ENCODE results near the gene NFX1.

The NFX1 gene

DNA sequence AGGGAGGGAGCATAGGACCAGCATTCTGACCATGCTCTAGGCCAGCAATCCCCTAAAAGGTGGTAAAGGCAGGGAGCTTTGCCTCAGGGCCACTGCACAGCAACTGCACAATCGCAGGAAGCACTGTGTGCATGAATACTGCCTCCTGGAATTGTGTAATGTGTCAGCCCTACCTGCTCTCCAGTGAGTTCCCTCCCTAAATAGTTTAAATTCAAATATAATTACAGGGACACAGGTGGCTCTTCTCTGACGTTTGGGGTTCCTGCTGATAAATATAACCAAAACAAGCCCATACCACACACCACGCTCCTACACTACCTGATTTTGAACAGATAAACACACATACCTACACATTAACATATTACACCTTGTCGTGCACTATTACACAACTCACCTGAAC, 34.8 kb upstream of the NFX1 start:
- DNase-seq (ENCODE audit: low read depth) = no peak
- H3K4me3 ChIP-seq (ENCODE audit: control insufficient read depth, low read depth, low read length) = no peak overlapping the region
- TF ChIP-seq, protein P1, sequence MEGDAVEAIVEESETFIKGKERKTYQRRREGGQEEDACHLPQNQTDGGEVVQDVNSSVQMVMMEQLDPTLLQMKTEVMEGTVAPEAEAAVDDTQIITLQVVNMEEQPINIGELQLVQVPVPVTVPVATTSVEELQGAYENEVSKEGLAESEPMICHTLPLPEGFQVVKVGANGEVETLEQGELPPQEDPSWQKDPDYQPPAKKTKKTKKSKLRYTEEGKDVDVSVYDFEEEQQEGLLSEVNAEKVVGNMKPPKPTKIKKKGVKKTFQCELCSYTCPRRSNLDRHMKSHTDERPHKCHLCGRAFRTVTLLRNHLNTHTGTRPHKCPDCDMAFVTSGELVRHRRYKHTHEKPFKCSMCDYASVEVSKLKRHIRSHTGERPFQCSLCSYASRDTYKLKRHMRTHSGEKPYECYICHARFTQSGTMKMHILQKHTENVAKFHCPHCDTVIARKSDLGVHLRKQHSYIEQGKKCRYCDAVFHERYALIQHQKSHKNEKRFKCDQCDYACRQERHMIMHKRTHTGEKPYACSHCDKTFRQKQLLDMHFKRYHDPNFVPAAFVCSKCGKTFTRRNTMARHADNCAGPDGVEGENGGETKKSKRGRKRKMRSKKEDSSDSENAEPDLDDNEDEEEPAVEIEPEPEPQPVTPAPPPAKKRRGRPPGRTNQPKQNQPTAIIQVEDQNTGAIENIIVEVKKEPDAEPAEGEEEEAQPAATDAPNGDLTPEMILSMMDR (IDR thresholded peaks at IDR 0.05; ENCODE audit: control insufficient read depth, insufficient read depth, low read depth, low read length, missing control alignments) = no peak

DNA sequence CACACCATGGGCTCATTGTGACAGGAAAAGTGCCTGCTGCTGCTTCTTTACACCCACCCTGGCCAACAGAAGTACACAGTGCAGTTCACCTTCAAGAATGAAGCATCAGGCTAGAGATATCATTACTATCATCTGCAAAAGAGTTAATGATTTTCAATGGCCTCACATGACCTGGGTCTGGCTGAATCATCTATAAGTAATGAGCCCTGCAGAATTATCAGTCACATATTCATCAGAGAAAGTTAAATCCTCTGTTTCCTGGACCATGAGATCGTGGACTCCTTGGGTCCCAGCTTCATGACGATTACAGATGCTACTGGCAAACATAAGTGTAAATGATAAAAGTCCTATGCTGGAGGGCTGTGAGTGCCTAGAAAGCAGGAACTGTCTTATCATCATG, 34.1 kb upstream of the NFX1 start:
- no peak for DNase-seq (ENCODE audit: low read depth)
- TF ChIP-seq, protein P1 (IDR thresholded peaks at IDR 0.05; ENCODE audit: control insufficient read depth, insufficient read depth, low read depth, low read length, missing control alignments) = no peak
- H3K4me3 ChIP-seq (ENCODE audit: control insufficient read depth, low read depth, low read length) = no peak overlapping the region

DNA sequence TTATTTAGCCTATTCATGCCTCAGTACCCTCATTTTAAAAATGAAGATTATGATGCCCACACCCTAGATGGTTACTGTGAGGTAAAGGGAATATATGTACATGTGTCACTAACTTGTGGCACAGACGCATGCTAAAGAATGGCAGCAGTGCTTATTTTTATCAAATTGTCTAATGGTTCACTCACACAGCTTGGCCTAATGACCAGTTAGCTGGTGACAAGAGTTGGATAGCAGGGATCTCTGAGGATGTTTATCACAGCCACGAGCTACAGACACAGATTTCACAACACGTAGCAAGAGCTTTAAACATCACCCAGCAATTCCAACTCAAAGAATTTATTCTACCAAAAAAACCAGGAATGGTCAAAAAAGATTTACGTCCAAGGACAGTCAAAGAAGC, 33.0 kb upstream of the NFX1 start:
- no peak for DNase-seq (ENCODE audit: low read depth)
- H3K4me3 ChIP-seq (ENCODE audit: control insufficient read depth, low read depth, low read length) = no peak overlapping the region
- TF ChIP-seq, protein P1 (IDR thresholded peaks at IDR 0.05; ENCODE audit: control insufficient read depth, insufficient read depth, low read depth, low read length, missing control alignments) = no peak

DNA sequence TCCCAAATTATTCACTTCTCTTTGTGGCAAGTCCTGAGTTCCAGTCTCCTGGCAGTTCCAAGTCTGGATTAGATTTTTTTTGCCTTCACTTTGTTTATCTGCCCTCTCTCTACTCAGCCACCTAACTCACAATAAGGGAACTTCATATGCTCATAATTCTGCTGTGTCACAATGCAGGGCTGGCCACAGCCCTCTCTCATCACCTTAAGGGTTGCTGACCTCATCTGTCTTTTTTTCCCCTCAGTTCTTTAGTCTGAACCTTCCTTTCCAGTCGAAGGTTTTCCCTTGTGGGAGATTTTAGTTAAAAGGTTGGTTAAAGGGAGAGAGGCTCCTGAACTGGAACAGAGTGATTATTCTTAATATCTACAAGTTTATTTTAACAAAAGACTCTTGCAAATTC, 29.9 kb upstream of the NFX1 start:
- H3K4me3 ChIP-seq (ENCODE audit: control insufficient read depth, low read depth, low read length) = no peak overlapping the region
- TF ChIP-seq, protein P1 (IDR thresholded peaks at IDR 0.05; ENCODE audit: control insufficient read depth, insufficient read depth, low read depth, low read length, missing control alignments) = no peak
- DNase-seq (ENCODE audit: low read depth) = no peak

DNA sequence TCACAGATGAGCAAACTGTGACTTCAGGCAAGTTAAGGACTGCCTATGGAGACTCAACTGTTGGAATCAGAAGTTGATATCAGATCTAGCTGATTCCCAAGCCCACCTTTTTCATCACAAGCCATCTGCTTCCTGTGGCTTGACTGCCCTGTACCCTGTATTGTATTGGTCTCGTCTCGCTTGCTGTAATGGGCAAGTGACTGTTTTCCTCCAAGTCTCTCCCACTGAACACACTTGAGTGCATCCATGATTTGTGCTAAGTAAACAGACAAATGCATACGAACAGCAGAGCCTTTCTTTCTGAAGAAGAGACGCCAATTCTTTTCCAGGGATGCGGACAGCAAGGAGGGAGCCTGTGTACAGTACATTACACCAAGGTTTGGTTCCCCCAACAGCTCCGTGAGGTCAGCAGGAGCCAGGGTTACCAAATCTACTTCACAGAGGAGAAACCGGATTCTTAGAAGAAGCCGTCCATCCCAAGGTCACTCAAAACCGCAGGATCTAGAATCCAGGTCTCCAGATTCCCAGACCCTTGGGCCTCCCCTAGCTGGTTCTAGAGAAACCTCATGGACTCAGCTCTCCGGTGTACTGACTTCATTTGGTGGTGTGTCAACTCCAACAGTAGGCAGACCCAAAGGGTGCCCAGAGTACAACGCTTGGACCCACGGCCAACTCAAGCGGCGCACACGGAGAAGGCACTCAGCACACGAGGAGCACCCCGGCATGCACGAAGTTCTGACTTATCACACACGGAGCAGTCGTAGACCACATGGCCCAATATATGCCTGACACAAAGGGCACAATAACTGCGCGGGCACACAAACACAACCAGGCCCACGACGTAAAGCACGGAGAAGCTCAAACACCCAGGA, 26.9 kb upstream of the NFX1 start:
- TF ChIP-seq, protein P1 (IDR thresholded peaks at IDR 0.05; ENCODE audit: control insufficient read depth, insufficient read depth, low read depth, low read length, missing control alignments) = no peak
- DNase-seq (ENCODE audit: low read depth) = no peak

DNA sequence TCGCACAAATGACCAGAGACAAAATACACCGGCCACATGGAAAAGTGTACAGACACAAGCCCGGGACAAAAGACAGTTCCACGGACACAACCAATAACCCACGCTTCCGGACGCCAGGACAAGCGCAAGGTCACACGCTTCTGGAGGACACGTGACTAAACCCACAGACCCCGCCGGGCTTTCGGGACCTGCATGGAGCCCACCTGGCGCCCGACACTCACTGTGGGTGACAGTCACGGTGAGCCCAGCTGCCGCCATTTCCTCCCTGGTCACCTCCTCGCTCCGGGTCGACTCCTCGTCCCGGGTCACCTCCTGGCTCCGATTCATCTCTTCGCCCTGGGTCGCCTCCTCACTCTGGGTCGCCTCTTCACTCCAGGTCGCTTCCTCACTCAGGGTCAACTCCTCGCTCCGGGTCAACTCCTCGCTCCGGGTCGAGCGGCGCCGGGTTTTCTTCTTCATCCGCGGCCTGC, 26.3 kb upstream of the NFX1 start:
- no peak for DNase-seq (ENCODE audit: low read depth)
- TF ChIP-seq, protein P1 (IDR thresholded peaks at IDR 0.05; ENCODE audit: control insufficient read depth, insufficient read depth, low read depth, low read length, missing control alignments) = no peak
- H3K4me3 ChIP-seq (ENCODE audit: control insufficient read depth, low read depth, low read length) = peak overlapping the region; percentile 84

More for the DNA sequence above, 26.9 kb upstream of the NFX1 start:
- H3K4me3 ChIP-seq (ENCODE audit: control insufficient read depth, low read depth, low read length) = peak overlapping the region; percentile 84
